K562 (cell line): ENCODE measurements around the gene NELL1. TPM values are rescaled to one million over a fixed set of nuclear protein-coding genes. Genes with fewer than 3 reads are reported as not detected.

ENCODE experiments used
- ATAC-seq: fragments of 200-7000 bp; cut with Tn5 transposase; 3 replicates; pipeline ENCODE4 v1.9.1; 2020; ENCODE audit warnings: moderate library complexity
- BruUV-seq: library from RNA; stranded (reverse); fragments of 400-500 nt; replicated peaks from 2 replicates; lab custom pipeline; 2021; lab: Mats Ljungman, UMichigan
- CTCF ChIA-PET: fragments of 300-600 bp; formaldehyde crosslinking; extraction: SDS; loops from one replicate; lab custom pipeline; 2021; ENCODE audit warnings: low intra/inter-chr PET ratio; lab: Yijun Ruan, JAX
- POLR2A ChIA-PET: fragments of 300-600, 350-650 bp; sonication (Branson Sonifier 250); formaldehyde crosslinking; extraction: SDS; loops from one replicate; lab custom pipeline; 2021; ENCODE audit warnings: antibody characterized with exemption, inconsistent platforms; lab: Yijun Ruan, JAX
- DNase-seq, 4 experiments: peaks; one replicate each; pipeline versions ENCODE4 v3.0.0 to v3.0.0-alpha.2; 2011 to 2018; ENCODE audit warnings: low spot score in 3 of 4, mixed read lengths in 3 of 4; ENCODE audit errors: extremely low read depth in 1 of 4
- FAIRE-seq: peaks from 2 replicates; lab custom pipeline; 2011; peaks lifted over from hg19 to GRCh38; lab: Jason Lieb, UNC
- H2AFZ ChIP-seq: 2 replicates; pipeline ENCODE4 v1.6.0; 2011; ENCODE audit warnings: low read depth, low read length, control low read depth, inconsistent platforms
- H3K27ac ChIP-seq: fragments of 200-600 bp; 3 replicates; pipeline ENCODE4 v1.8.0; 2011; ENCODE audit warnings: low read depth, mild to moderate bottlenecking, control low read depth, inconsistent platforms, low read length, moderate library complexity, mixed read lengths; ENCODE audit errors: extremely low read depth
- H3K27me3 ChIP-seq, 2 experiments: fragments of 300-600 bp in 1 of 2; 2 replicates in 1 of 2; 3 replicates in 1 of 2; pipeline versions ENCODE4 v1.6.0 to v1.8.0; 2011; ENCODE audit warnings: inconsistent platforms in 2 of 2, low read length in 2 of 2, mild to moderate bottlenecking in 1 of 2, mixed read lengths in 1 of 2, moderate library complexity in 1 of 2; ENCODE audit not compliant: control insufficient read depth in 2 of 2, insufficient read depth in 2 of 2
- H3K36me3 ChIP-seq: fragments of 300-600 bp; 3 replicates; pipeline ENCODE4 v1.8.0; 2011; ENCODE audit warnings: mild to moderate bottlenecking, low read length, inconsistent platforms; ENCODE audit not compliant: control insufficient read depth, insufficient read depth
- H3K4me1 ChIP-seq, 2 experiments: fragments of 200-600 bp in 1 of 2; replicated peaks in 1 of 2; 2 replicates in 1 of 2; 3 replicates in 1 of 2; pipeline versions ENCODE4 v1.5.1 to v1.8.0; 2011; ENCODE audit warnings: inconsistent platforms in 2 of 2, low read length in 2 of 2, mild to moderate bottlenecking in 1 of 2, mixed read lengths in 1 of 2, moderate library complexity in 1 of 2; ENCODE audit not compliant: control insufficient read depth in 2 of 2, insufficient read depth in 2 of 2
- H3K4me2 ChIP-seq: 2 replicates; pipeline ENCODE4 v1.6.1; 2011; ENCODE audit warnings: low read length, control low read depth, inconsistent platforms, mixed read lengths; ENCODE audit not compliant: insufficient read depth
- H3K4me3 ChIP-seq: fragments of 200-600 bp; sonication (generic), shearing (Covaris generic); 2 replicates; pipeline ENCODE4 v1.5.1; 2016; ENCODE audit warnings: control low read depth, inconsistent platforms
- H3K79me2 ChIP-seq: fragments of 200-600 bp; 3 replicates; pipeline ENCODE4 v1.8.0; 2011; ENCODE audit warnings: low read length, inconsistent platforms; ENCODE audit not compliant: control insufficient read depth, insufficient read depth
- H3K9ac ChIP-seq, 2 experiments: 2 replicates each; pipeline versions ENCODE4 v1.6.0 to v1.6.1; 2011; ENCODE audit warnings: low read depth in 2 of 2, low read length in 2 of 2, control low read depth in 1 of 2, inconsistent platforms in 1 of 2, mild to moderate bottlenecking in 1 of 2, mixed read lengths in 1 of 2; ENCODE audit not compliant: insufficient read depth in 1 of 2
- H3K9me1 ChIP-seq: one replicate; pipeline ENCODE4 v1.6.0; 2011; ENCODE audit warnings: inconsistent platforms, mild to moderate bottlenecking, low read length, moderate library complexity; ENCODE audit not compliant: control insufficient read depth, insufficient read depth
- H3K9me3 ChIP-seq: replicated peaks from 2 replicates; pipeline ENCODE4 v1.5.1; 2011; ENCODE audit warnings: low read depth, low read length, inconsistent platforms; ENCODE audit not compliant: control insufficient read depth, insufficient read depth
- H4K20me1 ChIP-seq: replicated peaks from 2 replicates; pipeline ENCODE4 v1.6.1; 2011; ENCODE audit warnings: low read length, inconsistent platforms, mixed read lengths; ENCODE audit not compliant: control insufficient read depth, insufficient read depth
- ARNT ChIP-seq, 2 experiments: fragments of 450-650 bp; IDR thresholded peaks; 2 replicates each; pipeline ENCODE4 v1.6.1; 2016; ENCODE audit warnings: mild to moderate bottlenecking in 1 of 2
- BRCA1 ChIP-seq, 2 experiments: fragments of 450-650 bp in 1 of 2; sonication (generic) in 1 of 2; formaldehyde crosslinking in 1 of 2; IDR thresholded peaks; 2 replicates each; pipeline versions ENCODE4 v1.5.0 to v1.6.1; 2017 to 2020; ENCODE audit warnings: mild to moderate bottlenecking in 1 of 2, missing genetic modification reagents in 1 of 2
- C11orf30 ChIP-seq: fragments of 450-650 bp; IDR thresholded peaks from 2 replicates; pipeline ENCODE4 v1.6.1; 2016; ENCODE audit warnings: low read depth, mild to moderate bottlenecking
- ELF1 ChIP-seq: fragments of 200-800 bp; sonication (Bioruptor generic); IDR thresholded peaks from 2 replicates; pipeline ENCODE4 v1.6.1; 2016; ENCODE audit warnings: missing genetic modification characterization, missing compliant biosample characterization
- FOXO4 ChIP-seq: fragments of 450-650 bp; formaldehyde crosslinking; IDR thresholded peaks from 2 replicates; pipeline ENCODE4 v1.4.0; 2020; ENCODE audit warnings: mild to moderate bottlenecking, moderate library complexity
- IRF9 ChIP-seq: fragments of 450-650 bp; IDR thresholded peaks from 2 replicates; pipeline ENCODE4 v1.6.1; 2016; ENCODE audit warnings: missing biosample characterization, missing genetic modification characterization
- L3MBTL2 ChIP-seq: fragments of 450-650 bp; IDR thresholded peaks from 2 replicates; pipeline ENCODE4 v1.6.1; 2016; ENCODE audit warnings: mild to moderate bottlenecking, moderate library complexity
- MEF2A ChIP-seq: IDR thresholded peaks from 2 replicates; pipeline ENCODE4 v1.6.1; 2011; ENCODE audit warnings: low read depth, mild to moderate bottlenecking, low read length, moderate library complexity; ENCODE audit not compliant: control insufficient read depth
- MTA2 ChIP-seq: fragments of 450-650 bp; IDR thresholded peaks from 2 replicates; pipeline ENCODE4 v1.6.1; 2016; ENCODE audit warnings: low read depth
- NR4A1 ChIP-seq, 2 experiments: fragments of 250-450 bp in 1 of 2; fragments of 450-650 bp in 1 of 2; sonication (Bioruptor Pico) in 1 of 2; IDR thresholded peaks; 2 replicates each; pipeline versions ENCODE4 v1.4.0 to v1.6.1; 2016 to 2020; ENCODE audit warnings: mild to moderate bottlenecking in 2 of 2, missing compliant biosample characterization in 1 of 2, missing genetic modification characterization in 1 of 2, moderate library complexity in 1 of 2
- SETDB1 ChIP-seq: IDR thresholded peaks from one replicate; pipeline ENCODE4 v1.6.1; 2012; ENCODE audit warnings: low read length, control low read depth, inconsistent platforms
- SPI1 ChIP-seq: IDR thresholded peaks from 2 replicates; pipeline ENCODE4 v1.6.1; 2011; ENCODE audit warnings: low read depth, low read length, control low read depth, borderline replicate concordance
- TAF7 ChIP-seq: fragments of 450-650 bp; IDR thresholded peaks from 2 replicates; pipeline ENCODE4 v1.6.1; 2016; ENCODE audit warnings: missing genetic modification characterization, missing compliant biosample characterization
- ZFP1 ChIP-seq: fragments of 450-650 bp; formaldehyde crosslinking; IDR thresholded peaks from 2 replicates; pipeline ENCODE4 v1.4.0; 2020; ENCODE audit warnings: mild to moderate bottlenecking, mixed read lengths
- ZNF146 ChIP-seq: IDR thresholded peaks from one replicate; pipeline ENCODE4 v1.6.1; 2018; ENCODE audit warnings: missing compliant biosample characterization; ENCODE audit not compliant: unreplicated experiment
- ZNF316 ChIP-seq: fragments of 450-650 bp; IDR thresholded peaks from 2 replicates; pipeline ENCODE4 v1.6.1; 2016
- WGBS: fragments of 100-300 bp; shearing (Covaris generic); methylation state at CpG from one replicate; pipeline ENCODE4 v1.1.6; 2016; ENCODE audit warnings: low coverage, mixed read lengths; ENCODE audit not compliant: insufficient coverage; ENCODE audit errors: missing lambda C conversion rate; 5-methylcytosine and 5-hydroxymethylcytosine counted together
- in situ Hi-C: fragments of 300-500 bp; cut with MboI; formaldehyde crosslinking; loops from 4 replicates; pipeline ENCODE4 v1.15.0; 2018; ENCODE audit warnings: inconsistent platforms, mixed read lengths
- intact Hi-C: fragments of 100-400 bp; cut with micrococcal nuclease; formaldehyde crosslinking; loops from 2 replicates; pipeline ENCODE4 v1.14.2; 2022
- polyA plus RNA-seq, 8 experiments: library from polyadenylated mRNA; depleted of rRNA in 4 of 8; stranded (reverse) in 5 of 8; unstranded in 3 of 8; fragments of >200 nt; fragmentation: Nextera tagmentation in 2 of 8; fragmentation: Illumina TruSeq in 1 of 8; extraction: Ambion mirVana in 2 of 8; extraction: Trizol in 1 of 8; gene quantifications; 2 replicates each; pipeline versions ENCODE4 v1.2.1 to v1.2.3, GENCODE V29; 2011 to 2014; ENCODE audit warnings: inconsistent platforms in 1 of 8, missing spikeins in 1 of 8
- total RNA-seq, 7 experiments: library from RNA; depleted of rRNA in 6 of 7; stranded (reverse); fragments of >200 nt in 6 of 7; fragmentation: Illumina TruSeq in 2 of 7; extraction: Trizol in 2 of 7; gene quantifications; 2 replicates each; pipeline versions ENCODE4 v1.2.1 to v1.2.3, GENCODE V29; 2011 to 2021; ENCODE audit warnings: low replicate concordance in 1 of 7

Gene NELL1
- total and polyA plus RNA-seq, 9 of the 15 experiments (the other 6 are each of a cell fraction or from before 2014, with no cell fraction given), result not detected

- no peak for TF ChIP-seq IRF9 (tag)
- no peak for TF ChIP-seq SPI1
- no peak for TF ChIP-seq NR4A1 (CRISPR knock-in tag; IDR thresholded peaks at IDR 0.05)
- no peak for TF ChIP-seq NR4A1 (tag; IDR thresholded peaks at IDR 0.05)
- no peak for TF ChIP-seq ZFP1 (CRISPR knock-in tag)
- no peak for TF ChIP-seq MEF2A
- no peak for TF ChIP-seq SETDB1
Observed at GRCh38 chr11:20668844-20669819, at the start of gene NELL1 (continued).

- in situ Hi-C loops, result loop anchor here (25.0 kb wide), 1 partner anchor 684 kb away; no protein-coding TSS in a partner anchor
- ATAC-seq (no peak), FAIRE-seq (no peak), DNase-seq (no peak)
- no peaks in the 10 kb centered on the region for H3K79me2 ChIP-seq
- WGBS, result 0% methylated on average over 2 of the region's 2 CpGs
- ChIA-PET CTCF (no interaction called here), POLR2A (no interaction called here)
- no peak overlapping the region for H2AFZ ChIP-seq
- no peaks in the 10 kb centered on the region for H3K36me3 ChIP-seq
- H3K4me2 ChIP-seq, result no peak overlapping the region
- no TSS peak for BruUV-seq
- intact Hi-C loops, result no loop called here
- H3K27me3 ChIP-seq, result peaks cover 4 to 41% of the 10 kb centered on the region in 2 experiments; a peak in 2 of 5 replicates
- H4K20me1 ChIP-seq, result no peaks in the 10 kb centered on the region
- H3K9me3 ChIP-seq, result no peaks in the 10 kb centered on the region
- H3K9me1 ChIP-seq, result no peaks in the 10 kb centered on the region
- TF ChIP-seq TAF7 (tag), result no peak
- peak; percentile 20; the same call in 1 of the 2 replicates for TF ChIP-seq C11orf30
- no peak for TF ChIP-seq ZNF146 (CRISPR knock-in tag)
- no peak for TF ChIP-seq FOXO4 (CRISPR knock-in tag)
- no peak for TF ChIP-seq ARNT (IDR thresholded peaks at IDR 0.05)
- no peak for TF ChIP-seq MTA2
- no peak for TF ChIP-seq BRCA1 (IDR thresholded peaks at IDR 0.05)
- no peak for TF ChIP-seq BRCA1 (CRISPR knock-in tag; IDR thresholded peaks at IDR 0.05)
- TF ChIP-seq ZNF316, result peak; percentile 59
- no peak for TF ChIP-seq L3MBTL2
- TF ChIP-seq ELF1 (tag), result no peak
- no peak overlapping the region for H3K9ac ChIP-seq
- H3K4me1 ChIP-seq, result no peaks in the 10 kb centered on the region
- no peak overlapping the region for H3K4me3 ChIP-seq
- no peak overlapping the region for H3K27ac ChIP-seq
Observed at GRCh38 chr11:20620988-20621387, 48.4 kb upstream of the NELL1 start.
